HG02885 (cell line): ENCODE data around the gene ZDHHC14.

Experiments used
- ATAC-seq: cut with Tn5 transposase; IDR thresholded peaks from one replicate; pipeline ENCODE4 v1.9.1; 2021; ENCODE audit warnings: mild to moderate bottlenecking; ENCODE audit not compliant: unreplicated experiment, poor library complexity

The ZDHHC14 gene

GRCh38 chr6:157651731-157652490, 270.9 kb downstream of the ZDHHC14 start:
- ATAC-seq, result no peak

DNA sequence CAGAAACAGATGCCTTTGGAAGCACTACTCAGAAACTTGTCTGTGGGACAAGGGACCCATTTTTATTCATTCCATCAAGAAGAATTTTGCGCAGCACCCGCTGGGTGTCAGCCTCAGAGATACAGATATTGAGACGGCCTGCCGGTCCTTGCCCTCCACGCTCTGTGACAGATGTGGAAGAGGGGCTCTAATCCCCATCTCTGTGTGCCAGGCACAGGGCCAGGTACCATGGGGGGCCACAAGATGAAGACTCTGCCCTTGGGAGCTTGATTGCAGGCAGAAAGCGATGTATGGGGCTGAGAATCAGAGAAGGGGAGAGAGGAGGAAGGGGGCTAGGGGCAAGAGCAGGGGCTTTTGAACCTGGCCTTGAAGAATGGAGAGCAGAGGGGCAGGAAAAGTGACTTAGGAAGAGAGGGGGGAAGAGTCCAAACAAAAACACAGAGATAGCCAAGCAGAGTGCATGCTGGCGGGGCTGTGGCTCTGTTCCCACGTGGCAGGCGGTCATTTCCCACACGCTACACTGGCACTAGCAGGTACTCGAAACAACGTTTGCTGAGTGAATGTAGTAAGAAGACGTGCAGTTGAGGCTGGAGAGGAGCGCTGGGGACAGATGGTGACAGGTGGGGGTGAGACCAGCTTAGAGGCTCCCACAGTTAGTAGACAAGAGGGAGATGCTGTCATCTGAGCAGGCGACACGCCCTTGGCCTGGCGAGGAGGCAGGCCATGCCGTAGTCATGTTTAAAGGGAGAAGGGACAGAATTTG, 271.8 kb downstream of the ZDHHC14 start:
- no peak for ATAC-seq

- no peak for ATAC-seq
Measured at GRCh38 chr6:157653521-157653920, 272.5 kb downstream of the ZDHHC14 start.

- no peak for ATAC-seq
Measured at GRCh38 chr6:157655139-157655538, 274.1 kb downstream of the ZDHHC14 start.

- ATAC-seq, result no peak
Measured at GRCh38 chr6:157656437-157656997, 275.5 kb downstream of the ZDHHC14 start.

DNA sequence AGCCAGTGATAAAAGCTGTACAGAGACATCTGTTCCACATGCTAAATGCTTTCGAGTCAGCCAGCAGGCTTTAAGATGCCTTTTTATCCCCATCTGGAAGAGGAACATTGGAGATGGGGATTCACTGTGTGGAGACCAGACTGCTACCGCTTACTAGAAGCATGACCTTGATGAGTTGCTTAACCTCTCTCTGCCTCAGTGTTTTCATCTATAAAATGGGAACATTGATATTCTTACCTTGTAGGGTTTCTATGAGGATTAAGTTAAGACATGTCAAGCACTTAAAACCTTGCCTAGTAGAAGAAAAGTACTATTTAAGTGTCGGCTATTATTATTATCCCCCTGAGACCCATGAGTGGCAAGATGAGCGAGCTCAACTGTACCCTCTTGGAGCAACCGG, 276.8 kb downstream of the ZDHHC14 start:
- ATAC-seq, result no peak

DNA sequence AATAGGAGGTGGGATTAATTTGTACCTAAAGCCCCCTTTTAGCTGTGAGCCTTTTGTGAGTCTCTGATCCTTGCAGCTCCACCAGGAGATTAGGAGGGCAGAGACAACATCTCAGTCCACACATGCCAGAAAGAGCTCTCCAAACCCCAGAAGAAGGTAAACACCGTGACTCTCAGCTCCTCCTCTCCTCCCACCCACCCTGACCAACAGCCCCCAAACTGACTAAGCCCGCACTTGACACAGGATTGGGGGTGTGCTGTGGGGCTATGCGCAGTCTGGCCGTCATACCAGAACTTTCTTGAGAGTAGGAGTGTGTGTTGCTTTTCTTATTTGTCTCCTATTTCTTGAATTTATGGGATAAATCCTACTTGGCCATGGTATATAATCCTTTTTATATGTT, 277.3 kb downstream of the ZDHHC14 start:
- ATAC-seq, result no peak

- ATAC-seq, result no peak
Measured at GRCh38 chr6:157659536-157660271, 278.7 kb downstream of the ZDHHC14 start.

DNA sequence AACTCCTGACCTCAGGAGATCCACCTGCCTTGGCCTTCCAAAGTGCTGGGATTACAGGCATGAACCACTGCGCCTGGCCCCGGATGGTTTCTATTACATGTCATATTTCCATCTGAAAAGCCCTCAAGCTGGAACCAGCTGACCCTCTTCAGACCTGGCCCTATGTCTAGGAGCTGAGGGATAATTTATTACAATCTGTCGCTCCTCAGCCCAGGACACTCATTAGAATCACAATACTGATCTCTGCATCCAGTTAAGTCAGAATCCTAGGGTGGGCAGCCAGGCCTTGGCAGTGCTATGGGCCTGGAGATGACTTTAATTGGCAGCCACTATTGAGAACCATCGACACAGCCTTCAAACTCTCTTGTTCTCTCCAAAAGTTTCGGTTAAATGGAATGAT, 279.4 kb downstream of the ZDHHC14 start:
- ATAC-seq, result no peak

- no peak for ATAC-seq
Measured at GRCh38 chr6:157661652-157662051, 280.7 kb downstream of the ZDHHC14 start.

DNA sequence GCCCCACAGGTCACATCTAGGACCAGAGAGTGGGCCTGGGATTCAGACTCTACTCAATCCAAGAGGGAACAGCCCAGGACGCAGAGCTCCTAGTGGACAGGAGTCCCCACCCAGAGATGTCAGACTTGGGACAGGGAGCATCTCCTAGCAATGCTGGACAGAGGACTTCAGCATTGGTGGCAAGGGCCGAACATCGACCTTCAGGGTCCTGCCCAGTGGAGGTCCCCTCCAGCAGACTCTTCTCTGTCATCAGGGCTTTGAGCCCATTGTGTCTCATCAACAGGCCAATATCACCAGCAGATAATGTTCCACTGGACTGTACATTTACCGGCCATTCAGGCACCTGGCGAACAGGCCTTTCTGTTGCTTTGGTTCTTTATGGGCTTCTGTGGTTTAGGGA, 282.3 kb downstream of the ZDHHC14 start:
- no peak for ATAC-seq

GRCh38 chr6:157665180-157665579, 284.2 kb downstream of the ZDHHC14 start:
- no peak for ATAC-seq

GRCh38 chr6:157666729-157667128, 285.7 kb downstream of the ZDHHC14 start:
- ATAC-seq, result no peak

- ATAC-seq, result peak; percentile 54
Measured at GRCh38 chr6:157667211-157668008, 286.4 kb downstream of the ZDHHC14 start.

GRCh38 chr6:157668009-157668401, 287.0 kb downstream of the ZDHHC14 start:
- ATAC-seq, result no peak

DNA sequence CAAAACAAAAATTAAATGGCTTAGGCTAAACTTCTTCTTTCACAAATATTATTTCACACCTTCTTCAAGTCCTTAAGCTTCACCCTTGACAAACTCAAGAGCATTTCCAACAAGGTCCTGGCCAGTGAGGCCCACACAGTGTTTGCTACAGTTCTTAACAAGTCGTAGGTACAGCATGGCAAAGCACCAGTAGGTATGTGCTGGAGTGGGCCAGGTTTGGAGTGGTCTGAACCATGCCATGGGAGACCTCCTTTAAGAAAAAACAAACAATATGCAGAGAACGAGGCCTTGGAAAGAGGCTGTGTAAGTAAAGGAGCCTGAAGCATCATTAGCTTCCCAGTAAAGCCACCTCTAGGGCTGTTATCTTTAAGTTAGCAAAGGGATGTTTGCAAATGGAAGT, 287.7 kb downstream of the ZDHHC14 start:
- ATAC-seq, result no peak

- ATAC-seq, result no peak
Measured at GRCh38 chr6:157669323-157669722, 288.3 kb downstream of the ZDHHC14 start.

GRCh38 chr6:157669747-157670216, 288.8 kb downstream of the ZDHHC14 start:
- ATAC-seq, result no peak

DNA sequence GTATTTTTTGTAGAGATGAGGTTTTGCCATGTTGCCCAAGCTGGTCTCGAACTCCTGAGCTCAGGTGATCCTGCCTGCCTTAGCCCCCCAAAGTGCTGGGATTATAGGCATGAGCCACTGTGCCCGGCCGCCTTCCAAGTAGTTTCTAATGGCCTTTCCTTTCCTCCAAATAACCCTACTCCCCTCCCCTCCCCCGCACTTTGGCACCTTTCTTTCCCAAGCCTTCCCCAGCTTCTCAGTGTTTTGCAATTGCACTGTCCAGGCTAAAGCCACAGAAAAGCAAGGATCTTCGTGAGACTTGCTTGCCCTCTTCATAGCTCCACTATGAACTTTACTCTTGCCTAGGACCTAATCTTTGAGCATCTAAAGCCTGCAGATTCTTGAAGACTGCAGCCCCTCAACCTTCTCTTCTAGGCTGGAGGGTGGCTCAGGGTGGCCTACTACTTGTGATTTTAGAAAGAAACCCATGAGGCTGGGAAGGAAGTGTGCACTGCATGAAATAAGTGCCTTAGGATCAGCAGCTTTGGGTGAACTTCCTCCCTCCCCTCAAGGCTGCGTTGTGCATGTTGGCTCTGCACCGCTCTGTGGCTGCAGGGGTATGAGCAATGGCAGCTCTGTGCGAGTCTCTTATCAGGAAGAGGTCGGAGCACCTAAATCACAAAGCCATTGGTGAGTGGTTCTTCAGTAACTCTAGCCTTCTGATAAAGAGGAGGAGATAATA, 289.6 kb downstream of the ZDHHC14 start:
- no peak for ATAC-seq
